Measurements from ENCODE around the gene MRPL54.
"Not testable (repeated sequence)": the region's sequence is repeated elsewhere in the genome, so short reads cannot be mapped to it uniquely, and the experiment has no call there.

Gene MRPL54

GRCh38 chr19:3761382-3762129, 926 bp upstream of the MRPL54 start, which contains the start of gene APBA3:
APBA3 (minus strand) TSS chr19:3761692; CDS start chr19:3760264, 1,428 bp downstream.
- DNase-seq (ENCODE audit: low read depth): peak; percentile 89
- peak within 1 kb of the TSS; percentile 96 for H3K4me3 ChIP-seq (ENCODE audit: low read length)
- TF ChIP-seq CTCF (IDR thresholded peaks at IDR 0.05; ENCODE audit: insufficient read depth, low read depth, low read length, missing control alignments): peak; percentile 71

GRCh38 chr19:3762130-3762473, 380 bp upstream of the MRPL54 start:
- H3K4me3 ChIP-seq (ENCODE audit: low read length): no peak overlapping the region

GRCh38 chr19:3765121-3765520, 2.6 kb downstream of the MRPL54 start:
- no peak overlapping the region for H3K4me3 ChIP-seq (ENCODE audit: low read length)
- TF ChIP-seq CTCF (IDR thresholded peaks at IDR 0.05; ENCODE audit: insufficient read depth, low read depth, low read length, missing control alignments): no peak
- DNase-seq (ENCODE audit: low read depth): no peak

More at GRCh38 chr19:3762130-3762473, 380 bp upstream of the MRPL54 start:
- no peak for DNase-seq (ENCODE audit: low read depth)
- TF ChIP-seq CTCF (IDR thresholded peaks at IDR 0.05; ENCODE audit: insufficient read depth, low read depth, low read length, missing control alignments): no peak

- not testable (repeated sequence) for DNase-seq (ENCODE audit: low read depth); H3K4me3 ChIP-seq (ENCODE audit: low read length)
Measured at GRCh38 chr19:3765757-3766156, 3.3 kb downstream of the MRPL54 start.

GRCh38 chr19:3766520-3766919, 4.0 kb downstream of the MRPL54 start:
- no peak for DNase-seq (ENCODE audit: low read depth)
- no peak for TF ChIP-seq CTCF (IDR thresholded peaks at IDR 0.05; ENCODE audit: insufficient read depth, low read depth, low read length, missing control alignments)
- H3K4me3 ChIP-seq (ENCODE audit: low read length): no peak overlapping the region

- no peak for TF ChIP-seq CTCF (IDR thresholded peaks at IDR 0.05; ENCODE audit: insufficient read depth, low read depth, low read length, missing control alignments)
- no peak overlapping the region for H3K4me3 ChIP-seq (ENCODE audit: low read length)
- DNase-seq (ENCODE audit: low read depth): no peak
Measured at GRCh38 chr19:3767050-3767449, 4.6 kb downstream of the MRPL54 start.

GRCh38 chr19:3768015-3768747, 5.7 kb downstream of the MRPL54 start:
- DNase-seq (ENCODE audit: low read depth): no peak
- H3K4me3 ChIP-seq (ENCODE audit: low read length): no peak overlapping the region
- TF ChIP-seq CTCF (IDR thresholded peaks at IDR 0.05; ENCODE audit: insufficient read depth, low read depth, low read length, missing control alignments): no peak

Measured in epithelial cell of esophagus (primary cell).